Pons (tissue), 1 donor: Measurements from ENCODE around the gene SALL3.

Source experiments
- DNase-seq: peaks from one replicate; pipeline ENCODE4 v3.0.0-alpha.2; 2016; ENCODE audit warnings: low spot score

The SALL3 gene

DNA sequence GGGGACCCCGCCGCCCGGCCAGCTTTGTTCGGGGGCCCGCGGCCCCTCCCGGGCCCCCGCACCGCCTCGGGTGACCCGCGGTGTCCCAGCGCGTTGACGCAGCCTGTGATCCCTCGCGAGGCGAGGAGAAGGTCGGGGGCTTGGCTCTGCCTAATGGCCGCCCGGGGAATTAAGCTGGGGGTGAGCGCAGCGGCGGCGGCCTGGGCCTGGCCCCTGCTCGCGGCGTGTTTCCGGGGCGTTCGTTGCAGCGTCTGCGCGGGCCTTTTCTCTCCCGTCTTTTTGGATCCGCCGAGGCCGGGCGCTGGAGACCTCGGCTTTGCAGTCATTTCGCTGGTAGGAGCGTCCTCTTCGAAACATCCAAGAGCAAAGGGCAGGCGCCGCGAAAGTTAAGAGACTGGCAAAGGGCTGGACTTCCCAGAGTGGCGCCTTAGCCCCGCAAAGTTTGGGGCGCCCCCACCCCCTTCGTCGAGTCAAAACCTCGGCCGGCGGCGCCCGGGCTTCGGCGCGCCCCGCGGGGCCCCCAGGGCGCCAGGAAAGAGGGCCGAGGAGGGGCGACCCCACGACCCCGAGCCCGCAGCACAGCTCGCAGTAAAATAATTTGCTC lies 1.3 kb downstream of the SALL3 start:
- no peak for DNase-seq

DNA sequence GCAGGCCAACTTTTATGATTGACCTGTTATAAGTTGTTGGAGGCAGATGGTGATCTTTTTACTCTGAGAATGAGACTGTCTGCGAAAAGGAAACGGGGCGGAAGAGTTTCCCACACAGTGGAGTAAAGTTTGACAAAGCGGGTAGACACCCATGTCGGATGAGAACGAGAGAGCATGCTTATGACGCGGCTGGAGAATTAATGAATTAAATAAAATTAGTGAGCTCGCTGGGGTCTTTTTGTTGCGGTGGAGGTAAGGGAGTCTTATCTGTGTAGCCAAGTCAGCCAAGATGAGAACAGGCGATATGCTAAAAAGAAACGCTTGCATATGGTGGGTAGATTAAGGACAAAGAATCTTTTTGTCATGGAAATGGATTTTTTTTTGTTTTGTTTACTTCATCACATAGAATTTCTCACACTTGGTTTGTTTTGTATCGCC lies 1.8 kb downstream of the SALL3 start:
- DNase-seq = no peak

DNA sequence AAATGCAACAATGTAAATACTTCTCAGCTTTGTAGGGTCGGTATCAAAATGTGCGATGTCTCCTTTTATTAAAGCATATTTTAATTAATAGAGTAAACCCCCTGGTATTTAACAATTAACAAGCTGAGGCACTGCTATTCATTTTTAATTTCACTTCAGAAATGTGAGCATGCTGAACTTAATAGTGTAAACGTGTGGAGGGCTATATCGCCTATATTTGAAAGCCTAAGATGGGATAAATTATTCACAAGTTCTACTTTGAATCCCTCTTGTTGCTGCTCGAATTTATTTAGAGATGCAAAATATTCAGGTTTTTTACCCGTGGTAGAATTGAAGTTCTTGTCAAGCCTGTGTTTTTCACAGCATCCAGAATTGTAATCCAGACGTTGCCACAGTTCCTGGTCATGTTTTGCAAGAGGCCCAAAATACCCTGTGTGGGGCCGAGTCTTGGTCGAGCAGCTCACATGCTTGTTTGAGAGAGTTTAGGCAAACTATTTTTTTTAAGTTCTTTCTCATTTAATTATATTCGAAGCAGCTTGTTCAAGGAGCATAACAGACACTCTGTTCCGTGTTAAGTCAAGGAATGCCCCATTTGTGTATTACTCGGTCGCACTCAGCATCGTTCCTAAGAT lies 2.5 kb downstream of the SALL3 start:
- DNase-seq = peak; percentile 38

DNA sequence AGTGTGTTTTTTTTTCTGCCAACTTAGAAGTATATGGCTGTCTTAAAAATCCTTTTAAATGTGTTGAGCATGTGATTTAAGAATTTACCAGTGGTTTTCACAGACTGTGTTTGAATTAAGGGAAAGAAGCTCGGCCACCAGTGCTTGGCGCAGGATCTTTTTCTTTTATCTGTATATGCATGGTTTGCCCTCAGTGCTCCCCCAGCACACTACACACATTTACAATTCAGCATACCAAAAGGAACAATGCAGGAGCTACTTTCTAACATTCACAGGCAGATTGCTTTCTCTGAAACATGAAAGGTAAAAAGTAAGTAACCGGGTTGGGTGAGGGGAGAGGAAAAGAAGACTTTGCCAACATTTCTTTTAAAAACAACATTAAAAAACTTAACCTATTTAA lies 3.9 kb downstream of the SALL3 start:
- DNase-seq = no peak

DNA sequence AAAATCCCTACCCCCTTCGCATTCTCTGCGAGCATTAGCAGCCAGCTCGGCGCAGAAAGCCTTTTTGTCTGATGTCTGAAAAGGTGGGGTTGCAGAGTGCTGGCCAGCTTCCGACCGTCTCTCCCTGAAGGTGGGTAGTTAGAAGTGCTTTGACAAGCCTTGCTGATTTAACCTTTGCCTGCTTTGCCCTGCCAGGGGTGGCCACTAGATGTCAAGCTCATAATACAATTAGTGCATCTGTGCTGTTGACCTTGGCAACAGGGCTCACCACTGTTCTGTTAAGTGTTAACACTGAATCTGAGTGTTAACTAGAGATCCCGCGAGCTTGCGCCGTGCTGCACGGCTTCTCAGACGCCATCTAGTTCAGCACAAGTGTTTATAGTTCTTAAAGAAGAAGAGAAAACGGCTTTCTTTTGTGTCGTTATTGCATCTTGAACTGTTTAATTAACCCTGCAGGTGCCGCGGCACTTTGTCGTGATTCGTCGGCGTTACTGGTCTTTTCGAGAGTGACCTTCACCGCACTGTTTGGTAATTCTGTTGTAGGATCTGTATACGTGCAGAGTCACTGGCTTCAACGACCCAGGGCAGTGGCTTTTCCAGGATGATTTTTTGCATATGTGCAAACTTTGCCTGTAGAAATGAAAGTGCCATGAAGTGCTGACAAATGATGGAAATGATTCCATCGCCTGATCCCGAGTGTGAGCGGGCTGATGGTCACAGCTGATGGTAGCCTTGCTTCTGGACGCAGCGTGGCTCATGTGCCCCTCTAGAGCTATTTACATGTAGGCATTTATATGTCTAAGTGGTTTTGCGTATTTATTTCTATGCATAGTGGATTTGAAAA lies 5.5 kb downstream of the SALL3 start:
- DNase-seq = peak; percentile 68

DNA sequence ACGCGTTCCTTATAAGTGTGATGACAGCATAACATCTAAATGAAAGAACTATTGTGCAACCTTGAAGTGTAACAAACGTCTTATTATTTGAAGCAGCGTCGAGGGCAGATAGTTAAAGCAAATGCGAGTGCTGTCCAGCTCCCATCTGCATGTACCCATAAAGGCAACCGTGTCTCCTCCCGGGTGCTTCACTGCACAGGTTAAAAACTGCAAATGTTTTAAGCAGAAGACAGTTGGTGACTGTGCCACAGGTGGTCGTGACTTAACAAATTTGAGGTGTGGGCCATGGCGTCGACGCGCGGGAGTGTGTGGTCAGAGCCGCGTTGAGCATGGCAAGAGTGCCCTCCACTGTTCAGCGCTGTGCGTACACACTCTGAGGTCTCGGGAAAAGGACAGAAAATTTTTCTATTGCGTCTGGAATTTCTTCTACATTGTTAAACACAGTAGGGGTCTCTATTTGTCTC lies 6.4 kb downstream of the SALL3 start:
- peak; percentile 72 for DNase-seq

DNA sequence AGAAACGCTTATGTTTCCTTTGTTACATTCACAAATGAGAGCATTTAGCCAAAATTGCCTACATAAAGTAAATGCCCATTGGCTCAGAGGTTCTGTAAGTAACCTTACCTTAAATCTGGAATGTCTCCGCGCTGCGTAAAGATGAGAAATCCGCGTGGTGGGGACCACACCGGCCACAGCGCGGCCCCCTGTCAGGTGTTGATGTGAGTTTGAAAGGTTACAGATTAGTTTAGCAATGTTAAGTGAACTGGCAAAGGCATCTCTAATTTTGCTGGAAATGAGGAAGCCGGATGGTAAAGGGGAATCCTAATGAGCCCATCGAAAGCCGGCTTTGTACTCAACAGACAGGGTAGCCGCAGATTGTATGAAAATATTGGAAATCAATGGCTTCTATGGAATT lies 11.8 kb downstream of the SALL3 start:
- DNase-seq = no peak

DNA sequence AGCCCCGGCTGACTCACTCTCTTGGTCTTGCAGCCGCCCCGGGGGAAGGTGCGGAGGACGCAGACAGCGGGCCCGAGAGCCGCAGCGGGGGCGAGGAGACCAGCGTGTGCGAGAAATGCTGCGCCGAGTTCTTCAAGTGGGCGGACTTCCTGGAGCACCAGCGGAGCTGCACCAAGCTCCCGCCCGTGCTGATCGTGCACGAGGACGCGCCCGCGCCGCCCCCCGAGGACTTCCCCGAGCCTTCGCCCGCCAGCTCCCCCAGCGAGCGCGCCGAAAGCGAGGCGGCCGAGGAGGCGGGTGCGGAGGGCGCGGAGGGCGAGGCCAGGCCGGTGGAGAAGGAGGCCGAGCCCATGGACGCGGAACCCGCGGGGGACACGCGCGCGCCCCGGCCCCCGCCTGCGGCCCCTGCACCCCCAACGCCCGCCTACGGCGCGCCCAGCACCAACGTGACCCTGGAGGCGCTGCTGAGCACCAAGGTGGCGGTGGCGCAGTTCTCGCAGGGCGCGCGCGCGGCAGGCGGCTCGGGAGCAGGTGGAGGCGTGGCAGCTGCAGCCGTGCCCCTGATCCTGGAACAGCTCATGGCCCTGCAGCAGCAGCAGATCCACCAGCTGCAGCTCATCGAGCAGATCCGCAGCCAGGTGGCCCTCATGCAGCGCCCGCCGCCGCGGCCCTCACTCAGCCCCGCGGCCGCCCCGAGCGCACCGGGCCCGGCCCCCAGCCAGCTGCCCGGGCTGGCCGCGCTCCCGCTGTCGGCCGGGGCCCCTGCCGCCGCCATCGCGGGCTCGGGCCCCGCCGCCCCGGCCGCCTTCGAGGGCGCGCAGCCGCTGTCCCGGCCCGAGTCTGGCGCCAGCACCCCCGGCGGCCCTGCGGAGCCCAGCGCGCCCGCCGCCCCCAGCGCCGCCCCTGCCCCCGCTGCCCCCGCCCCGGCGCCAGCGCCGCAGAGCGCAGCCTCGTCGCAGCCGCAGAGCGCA lies 12.7 kb downstream of the SALL3 start:
- DNase-seq = no peak

DNA sequence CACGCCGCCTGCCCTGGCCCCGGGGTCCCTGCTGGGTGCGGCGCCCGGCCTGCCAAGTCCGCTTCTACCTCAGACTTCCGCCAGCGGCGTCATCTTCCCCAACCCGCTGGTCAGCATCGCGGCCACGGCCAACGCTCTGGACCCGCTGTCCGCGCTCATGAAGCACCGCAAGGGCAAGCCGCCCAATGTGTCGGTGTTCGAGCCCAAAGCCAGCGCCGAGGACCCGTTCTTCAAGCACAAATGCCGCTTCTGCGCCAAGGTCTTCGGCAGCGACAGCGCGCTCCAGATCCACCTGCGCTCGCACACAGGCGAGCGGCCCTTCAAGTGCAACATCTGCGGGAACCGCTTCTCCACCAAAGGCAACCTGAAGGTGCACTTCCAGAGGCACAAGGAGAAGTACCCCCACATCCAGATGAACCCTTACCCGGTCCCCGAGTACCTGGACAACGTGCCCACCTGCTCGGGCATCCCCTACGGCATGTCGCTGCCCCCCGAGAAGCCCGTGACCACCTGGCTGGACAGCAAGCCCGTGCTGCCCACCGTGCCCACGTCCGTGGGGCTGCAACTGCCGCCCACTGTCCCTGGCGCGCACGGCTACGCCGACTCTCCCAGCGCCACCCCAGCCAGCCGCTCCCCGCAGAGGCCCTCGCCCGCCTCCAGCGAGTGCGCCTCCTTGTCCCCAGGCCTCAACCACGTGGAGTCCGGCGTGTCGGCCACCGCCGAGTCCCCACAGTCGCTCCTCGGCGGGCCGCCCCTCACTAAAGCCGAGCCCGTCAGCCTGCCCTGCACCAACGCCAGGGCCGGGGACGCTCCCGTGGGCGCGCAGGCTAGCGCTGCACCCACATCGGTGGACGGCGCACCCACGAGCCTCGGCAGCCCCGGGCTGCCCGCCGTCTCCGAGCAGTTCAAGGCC lies 13.7 kb downstream of the SALL3 start:
- DNase-seq = no peak

DNA sequence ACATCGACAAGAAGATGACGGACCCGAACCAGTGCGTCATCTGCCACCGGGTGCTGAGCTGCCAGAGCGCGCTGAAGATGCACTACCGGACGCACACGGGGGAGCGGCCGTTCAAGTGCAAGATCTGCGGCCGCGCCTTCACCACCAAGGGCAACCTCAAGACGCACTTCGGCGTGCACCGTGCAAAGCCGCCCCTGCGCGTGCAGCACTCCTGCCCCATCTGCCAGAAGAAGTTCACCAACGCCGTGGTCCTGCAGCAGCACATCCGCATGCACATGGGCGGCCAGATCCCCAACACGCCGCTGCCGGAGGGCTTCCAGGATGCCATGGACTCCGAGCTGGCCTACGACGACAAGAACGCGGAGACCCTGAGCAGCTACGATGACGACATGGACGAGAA lies 14.4 kb downstream of the SALL3 start:
- no peak for DNase-seq

DNA sequence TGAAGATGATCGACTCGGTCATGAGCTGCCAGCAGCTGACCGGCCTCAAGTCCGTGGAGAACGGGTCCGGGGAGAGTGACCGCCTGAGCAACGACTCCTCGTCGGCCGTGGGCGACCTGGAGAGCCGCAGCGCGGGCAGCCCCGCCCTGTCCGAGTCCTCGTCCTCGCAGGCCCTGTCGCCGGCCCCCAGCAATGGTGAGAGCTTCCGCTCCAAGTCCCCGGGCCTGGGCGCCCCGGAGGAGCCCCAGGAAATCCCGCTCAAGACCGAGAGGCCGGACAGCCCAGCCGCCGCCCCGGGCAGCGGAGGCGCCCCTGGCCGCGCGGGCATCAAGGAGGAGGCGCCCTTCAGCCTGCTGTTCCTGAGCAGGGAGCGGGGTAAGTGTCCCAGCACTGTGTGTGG lies 14.9 kb downstream of the SALL3 start:
- DNase-seq = no peak

DNA sequence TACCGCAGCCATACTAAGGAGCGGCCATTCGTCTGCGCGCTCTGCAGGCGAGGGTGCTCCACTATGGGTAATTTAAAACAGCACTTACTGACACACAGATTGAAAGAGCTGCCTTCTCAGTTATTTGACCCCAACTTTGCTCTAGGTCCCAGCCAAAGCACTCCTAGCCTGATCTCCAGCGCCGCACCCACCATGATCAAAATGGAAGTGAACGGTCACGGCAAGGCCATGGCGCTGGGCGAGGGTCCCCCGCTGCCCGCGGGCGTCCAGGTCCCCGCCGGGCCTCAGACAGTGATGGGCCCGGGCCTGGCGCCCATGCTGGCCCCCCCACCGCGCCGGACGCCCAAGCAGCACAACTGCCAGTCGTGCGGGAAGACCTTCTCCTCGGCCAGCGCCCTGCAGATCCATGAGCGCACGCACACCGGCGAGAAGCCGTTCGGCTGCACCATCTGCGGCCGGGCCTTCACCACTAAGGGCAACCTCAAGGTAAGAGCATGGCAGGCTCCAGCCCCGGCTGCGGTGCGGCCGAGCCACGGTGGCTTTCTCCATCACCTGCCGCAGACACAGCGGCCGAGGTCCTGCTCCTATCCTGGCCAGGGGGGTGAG lies 15.5 kb downstream of the SALL3 start:
- no peak for DNase-seq

DNA sequence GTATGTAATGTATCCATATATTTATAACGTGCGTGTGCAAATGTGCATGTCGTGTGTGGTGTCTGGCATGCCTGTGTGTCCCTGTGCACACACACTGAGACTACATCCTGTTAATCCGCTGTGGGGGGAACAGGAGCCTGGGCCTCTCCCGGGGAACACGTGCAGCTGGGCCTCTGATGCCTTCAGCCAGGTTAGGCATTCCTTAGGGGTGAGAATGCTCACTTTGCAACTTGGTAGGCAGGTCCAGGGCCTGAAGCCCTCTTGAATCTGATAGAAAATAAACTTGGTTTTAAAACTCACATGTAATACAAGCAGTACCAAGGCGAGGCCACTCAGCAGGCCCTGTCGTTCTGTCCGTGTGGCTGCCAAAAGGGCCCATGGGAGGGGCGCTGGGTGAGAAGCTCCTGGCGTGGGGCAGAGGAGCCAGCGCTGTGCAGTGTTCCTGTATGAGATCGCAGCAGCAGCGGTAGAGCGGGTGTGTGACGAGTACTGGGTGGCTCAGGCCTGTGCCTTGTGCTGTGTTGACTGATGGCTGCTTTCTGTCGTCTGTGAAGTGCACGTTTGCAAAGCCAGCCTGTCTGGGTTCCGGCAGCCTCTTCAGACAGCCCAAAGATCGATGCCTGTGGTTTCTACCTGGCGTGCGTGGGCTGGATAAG lies 16.2 kb downstream of the SALL3 start:
- DNase-seq = no peak

DNA sequence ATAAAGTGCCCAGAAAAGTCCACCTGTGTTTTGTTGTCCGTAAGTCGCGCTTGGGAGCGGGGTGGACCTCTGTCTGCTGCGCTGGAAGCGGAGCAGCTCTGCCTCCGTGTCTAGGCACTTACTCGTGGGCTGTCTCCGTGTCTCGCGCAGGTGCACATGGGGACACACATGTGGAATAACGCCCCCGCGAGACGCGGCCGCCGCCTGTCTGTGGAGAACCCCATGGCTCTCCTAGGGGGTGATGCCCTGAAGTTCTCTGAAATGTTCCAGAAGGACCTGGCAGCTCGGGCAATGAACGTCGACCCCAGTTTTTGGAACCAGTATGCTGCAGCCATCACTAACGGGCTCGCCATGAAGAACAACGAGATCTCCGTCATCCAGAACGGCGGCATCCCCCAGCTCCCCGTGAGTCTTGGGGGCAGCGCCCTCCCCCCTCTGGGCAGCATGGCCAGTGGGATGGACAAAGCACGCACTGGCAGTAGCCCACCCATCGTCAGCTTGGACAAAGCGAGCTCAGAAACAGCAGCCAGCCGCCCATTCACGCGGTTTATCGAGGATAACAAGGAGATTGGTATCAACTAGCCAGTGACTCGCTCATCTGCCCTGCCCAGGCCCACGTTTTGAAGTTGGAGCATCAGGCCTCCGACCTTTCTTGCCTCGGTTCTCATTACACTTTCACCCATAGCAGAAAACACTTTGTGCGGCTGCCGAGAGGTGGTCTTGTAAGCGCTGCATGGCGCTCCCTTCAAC lies 17.3 kb downstream of the SALL3 start:
- DNase-seq = no peak

DNA sequence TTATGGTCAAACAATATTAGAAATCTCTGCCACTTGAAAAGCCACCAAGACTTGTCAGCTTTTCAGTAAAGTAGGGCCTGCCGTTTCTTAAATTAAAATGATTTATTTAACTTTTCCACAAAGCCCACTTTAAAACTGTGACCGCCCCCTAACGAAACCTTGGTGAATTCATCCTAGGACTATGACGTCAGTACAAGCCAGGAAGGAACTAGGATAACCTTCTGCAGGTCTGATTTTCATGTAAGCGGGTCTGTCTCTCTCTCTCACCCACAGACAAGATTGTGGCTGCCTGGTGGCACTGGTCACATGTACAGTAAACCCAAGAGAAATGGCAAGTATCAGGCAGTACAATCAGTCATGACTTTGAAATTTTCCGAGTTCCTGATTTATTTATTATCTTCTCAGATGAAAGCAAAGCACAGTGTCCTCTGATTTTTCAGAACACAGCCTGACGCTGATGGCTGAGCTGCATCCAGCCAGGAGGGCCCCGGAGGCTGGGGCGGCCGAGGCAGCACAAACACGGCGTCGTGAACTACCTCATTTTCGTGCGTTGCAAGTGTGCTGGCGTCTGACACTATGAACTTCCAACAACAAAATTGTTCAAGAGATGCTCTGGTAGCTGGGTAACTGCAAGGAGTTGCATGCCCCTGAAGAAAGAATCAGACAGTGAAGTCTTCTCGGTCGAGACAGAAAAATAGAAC lies 18.9 kb downstream of the SALL3 start:
- no peak for DNase-seq

DNA sequence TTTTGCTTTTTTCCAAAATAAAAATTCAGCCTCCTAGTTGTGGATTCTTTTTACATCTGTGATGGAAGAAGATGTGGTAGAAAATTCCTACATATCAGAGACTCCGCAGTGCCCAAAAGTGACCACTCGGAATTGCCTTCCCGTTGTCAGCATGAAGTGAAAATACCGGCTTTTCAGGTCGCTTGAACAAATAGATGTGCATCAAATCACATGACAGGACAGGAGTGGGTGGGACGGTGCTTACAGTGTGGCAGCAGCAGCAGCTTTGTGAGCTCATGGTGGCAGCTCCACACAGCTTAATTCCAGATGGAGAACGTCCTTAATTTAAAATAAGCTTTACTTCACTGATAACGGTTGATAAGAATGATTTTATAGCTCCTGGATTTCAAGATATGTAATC lies 20.3 kb downstream of the SALL3 start:
- no peak for DNase-seq

DNA sequence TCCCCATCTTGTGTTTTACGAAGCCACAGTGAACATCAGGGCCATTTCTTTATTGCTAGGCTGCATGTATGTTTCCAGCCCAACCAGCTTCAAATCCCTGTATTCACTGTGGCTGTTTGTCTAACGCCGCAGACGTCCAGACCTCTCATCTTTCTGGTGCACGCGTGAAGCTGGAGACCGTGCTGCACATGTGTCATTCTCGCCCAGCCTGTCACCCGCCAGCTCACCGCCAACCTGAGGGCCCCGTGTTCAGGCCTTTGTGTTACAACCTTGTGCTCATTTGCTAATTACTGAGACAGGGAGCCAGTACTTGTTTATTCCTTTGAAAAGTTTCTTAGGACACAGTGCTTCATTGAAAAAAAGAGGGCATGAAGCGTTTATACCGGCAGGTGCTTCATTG lies 21.4 kb downstream of the SALL3 start:
- DNase-seq = no peak

DNA sequence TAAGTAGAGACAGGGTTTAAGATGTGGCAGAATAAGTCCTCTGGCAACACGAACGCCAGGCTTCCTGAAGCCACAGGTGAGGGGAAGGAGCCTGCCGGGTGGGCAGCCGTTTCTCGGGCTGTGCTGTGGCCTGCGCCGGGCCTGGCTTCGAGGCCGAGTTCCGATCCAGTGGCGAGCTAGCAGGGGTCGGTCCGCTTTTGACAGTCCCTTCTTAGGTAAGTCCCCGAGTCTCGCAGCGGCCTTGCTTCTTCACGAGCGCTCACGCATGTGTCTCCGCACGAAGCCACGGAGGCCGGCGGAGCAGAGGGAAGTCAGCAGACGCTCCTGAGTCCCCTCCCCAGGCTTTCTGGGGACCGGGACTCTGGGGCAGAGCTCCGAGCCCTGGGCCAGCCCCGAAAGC lies 26.0 kb downstream of the SALL3 start:
- no peak for DNase-seq
